ENCODE data around the gene ZNF219. TPM values are rescaled to one million over a fixed set of nuclear protein-coding genes. Genes with fewer than 3 reads are reported as not detected.

Gene ZNF219
- total and polyA plus RNA-seq, 2 of the 13 experiments (the other 11 are each of a cell fraction or from before 2014, with no cell fraction given) = 34.5 to 36.6 TPM

DNA sequence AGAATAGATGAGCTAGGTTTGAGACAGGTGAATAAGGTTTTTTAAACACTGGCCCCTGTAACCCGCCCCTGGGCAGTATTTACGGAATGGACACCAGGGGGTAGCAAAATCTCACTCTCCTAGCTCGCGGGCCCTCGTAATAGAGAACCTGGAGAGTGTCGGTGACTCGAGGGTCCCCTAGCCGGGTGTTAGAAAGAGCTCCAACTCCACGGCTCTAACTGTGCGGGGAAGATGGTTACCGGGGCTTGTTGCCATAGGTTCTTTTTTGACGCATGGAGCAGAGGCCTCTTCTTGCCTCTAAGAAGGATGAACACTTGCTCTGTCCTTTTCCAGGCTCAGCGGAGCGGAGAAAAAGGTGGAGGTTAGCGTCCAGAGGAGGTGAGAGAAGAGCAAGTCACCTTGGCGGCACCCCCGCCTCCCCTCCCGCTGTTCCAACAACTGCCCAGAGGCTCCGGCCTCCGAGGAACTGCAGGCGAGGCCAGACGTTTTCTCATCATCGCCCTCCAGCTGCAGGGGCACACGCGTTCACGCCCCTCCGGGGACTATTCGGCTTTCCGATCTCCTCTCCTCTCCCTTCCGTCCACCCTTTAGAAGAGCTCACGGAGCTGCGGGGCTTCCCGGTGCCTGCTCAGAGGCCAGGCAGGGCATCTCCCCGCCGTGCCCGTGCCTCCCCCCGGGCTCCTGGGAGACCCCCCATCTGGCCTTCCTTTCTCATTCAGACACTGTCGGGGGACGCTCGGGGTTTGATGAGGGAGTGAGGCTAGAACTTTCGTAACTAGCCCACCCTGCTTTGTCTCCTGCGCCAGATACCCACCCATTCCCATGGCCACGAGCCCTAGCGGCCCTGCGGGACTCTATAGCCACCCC lies 29.7 kb downstream of the ZNF219 start (continued):
- TF ChIP-seq, protein P1, sequence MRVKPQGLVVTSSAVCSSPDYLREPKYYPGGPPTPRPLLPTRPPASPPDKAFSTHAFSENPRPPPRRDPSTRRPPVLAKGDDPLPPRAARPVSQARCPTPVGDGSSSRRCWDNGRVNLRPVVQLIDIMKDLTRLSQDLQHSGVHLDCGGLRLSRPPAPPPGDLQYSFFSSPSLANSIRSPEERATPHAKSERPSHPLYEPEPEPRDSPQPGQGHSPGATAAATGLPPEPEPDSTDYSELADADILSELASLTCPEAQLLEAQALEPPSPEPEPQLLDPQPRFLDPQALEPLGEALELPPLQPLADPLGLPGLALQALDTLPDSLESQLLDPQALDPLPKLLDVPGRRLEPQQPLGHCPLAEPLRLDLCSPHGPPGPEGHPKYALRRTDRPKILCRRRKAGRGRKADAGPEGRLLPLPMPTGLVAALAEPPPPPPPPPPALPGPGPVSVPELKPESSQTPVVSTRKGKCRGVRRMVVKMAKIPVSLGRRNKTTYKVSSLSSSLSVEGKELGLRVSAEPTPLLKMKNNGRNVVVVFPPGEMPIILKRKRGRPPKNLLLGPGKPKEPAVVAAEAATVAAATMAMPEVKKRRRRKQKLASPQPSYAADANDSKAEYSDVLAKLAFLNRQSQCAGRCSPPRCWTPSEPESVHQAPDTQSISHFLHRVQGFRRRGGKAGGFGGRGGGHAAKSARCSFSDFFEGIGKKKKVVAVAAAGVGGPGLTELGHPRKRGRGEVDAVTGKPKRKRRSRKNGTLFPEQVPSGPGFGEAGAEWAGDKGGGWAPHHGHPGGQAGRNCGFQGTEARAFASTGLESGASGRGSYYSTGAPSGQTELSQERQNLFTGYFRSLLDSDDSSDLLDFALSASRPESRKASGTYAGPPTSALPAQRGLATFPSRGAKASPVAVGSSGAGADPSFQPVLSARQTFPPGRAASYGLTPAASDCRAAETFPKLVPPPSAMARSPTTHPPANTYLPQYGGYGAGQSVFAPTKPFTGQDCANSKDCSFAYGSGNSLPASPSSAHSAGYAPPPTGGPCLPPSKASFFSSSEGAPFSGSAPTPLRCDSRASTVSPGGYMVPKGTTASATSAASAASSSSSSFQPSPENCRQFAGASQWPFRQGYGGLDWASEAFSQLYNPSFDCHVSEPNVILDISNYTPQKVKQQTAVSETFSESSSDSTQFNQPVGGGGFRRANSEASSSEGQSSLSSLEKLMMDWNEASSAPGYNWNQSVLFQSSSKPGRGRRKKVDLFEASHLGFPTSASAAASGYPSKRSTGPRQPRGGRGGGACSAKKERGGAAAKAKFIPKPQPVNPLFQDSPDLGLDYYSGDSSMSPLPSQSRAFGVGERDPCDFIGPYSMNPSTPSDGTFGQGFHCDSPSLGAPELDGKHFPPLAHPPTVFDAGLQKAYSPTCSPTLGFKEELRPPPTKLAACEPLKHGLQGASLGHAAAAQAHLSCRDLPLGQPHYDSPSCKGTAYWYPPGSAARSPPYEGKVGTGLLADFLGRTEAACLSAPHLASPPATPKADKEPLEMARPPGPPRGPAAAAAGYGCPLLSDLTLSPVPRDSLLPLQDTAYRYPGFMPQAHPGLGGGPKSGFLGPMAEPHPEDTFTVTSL (CRISPR knock-in tag; IDR thresholded peaks at IDR 0.05; ENCODE audit: borderline replicate concordance) = no peak
- TF ChIP-seq, protein P2, sequence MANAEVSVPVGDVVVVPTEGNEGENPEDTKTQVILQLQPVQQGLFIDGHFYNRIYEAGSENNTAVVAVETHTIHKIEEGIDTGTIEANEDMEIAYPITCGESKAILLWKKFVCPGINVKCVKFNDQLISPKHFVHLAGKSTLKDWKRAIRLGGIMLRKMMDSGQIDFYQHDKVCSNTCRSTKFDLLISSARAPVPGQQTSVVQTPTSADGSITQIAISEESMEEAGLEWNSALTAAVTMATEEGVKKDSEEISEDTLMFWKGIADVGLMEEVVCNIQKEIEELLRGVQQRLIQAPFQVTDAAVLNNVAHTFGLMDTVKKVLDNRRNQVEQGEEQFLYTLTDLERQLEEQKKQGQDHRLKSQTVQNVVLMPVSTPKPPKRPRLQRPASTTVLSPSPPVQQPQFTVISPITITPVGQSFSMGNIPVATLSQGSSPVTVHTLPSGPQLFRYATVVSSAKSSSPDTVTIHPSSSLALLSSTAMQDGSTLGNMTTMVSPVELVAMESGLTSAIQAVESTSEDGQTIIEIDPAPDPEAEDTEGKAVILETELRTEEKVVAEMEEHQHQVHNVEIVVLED (CRISPR knock-in tag; IDR thresholded peaks at IDR 0.05; ENCODE audit: borderline replicate concordance) = peak; percentile 47; the same call in 1 of the 2 replicates
- no peak for TF ChIP-seq SRSF1 (optimal IDR thresholded peaks at IDR 0.05; ENCODE audit: low read depth, low read length)
- TF ChIP-seq ZNF382 (CRISPR knock-in tag; IDR thresholded peaks at IDR 0.05; ENCODE audit: borderline replicate concordance) = no peak
- peak; percentile 94 for TF ChIP-seq SMC3 (IDR thresholded peaks at IDR 0.05; ENCODE audit: low read length)
- TF ChIP-seq, protein P3, sequence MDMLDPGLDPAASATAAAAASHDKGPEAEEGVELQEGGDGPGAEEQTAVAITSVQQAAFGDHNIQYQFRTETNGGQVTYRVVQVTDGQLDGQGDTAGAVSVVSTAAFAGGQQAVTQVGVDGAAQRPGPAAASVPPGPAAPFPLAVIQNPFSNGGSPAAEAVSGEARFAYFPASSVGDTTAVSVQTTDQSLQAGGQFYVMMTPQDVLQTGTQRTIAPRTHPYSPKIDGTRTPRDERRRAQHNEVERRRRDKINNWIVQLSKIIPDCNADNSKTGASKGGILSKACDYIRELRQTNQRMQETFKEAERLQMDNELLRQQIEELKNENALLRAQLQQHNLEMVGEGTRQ (IDR thresholded peaks at IDR 0.05; ENCODE audit: low read depth, low read length) = no peak
- TF ChIP-seq, protein P3 (CRISPR knock-in tag; IDR thresholded peaks at IDR 0.05; ENCODE audit: borderline replicate concordance) = no peak
- TF ChIP-seq ZSCAN20 (CRISPR knock-in tag; IDR thresholded peaks at IDR 0.05; ENCODE audit: borderline replicate concordance) = no peak
- no peak for TF ChIP-seq ZSCAN21 (CRISPR knock-in tag; IDR thresholded peaks at IDR 0.05; ENCODE audit: borderline replicate concordance)
- peak; percentile 50 for TF ChIP-seq PHF8 (CRISPR knock-in tag; IDR thresholded peaks at IDR 0.05)
- TF ChIP-seq PAF1 (CRISPR knock-in tag; IDR thresholded peaks at IDR 0.05) = no peak
- no peak for TF ChIP-seq CBFB (CRISPR knock-in tag; IDR thresholded peaks at IDR 0.05)
- no peak for TF ChIP-seq MIER3 (CRISPR knock-in tag; IDR thresholded peaks at IDR 0.05; ENCODE audit: borderline replicate concordance)
- TF ChIP-seq, protein P4, sequence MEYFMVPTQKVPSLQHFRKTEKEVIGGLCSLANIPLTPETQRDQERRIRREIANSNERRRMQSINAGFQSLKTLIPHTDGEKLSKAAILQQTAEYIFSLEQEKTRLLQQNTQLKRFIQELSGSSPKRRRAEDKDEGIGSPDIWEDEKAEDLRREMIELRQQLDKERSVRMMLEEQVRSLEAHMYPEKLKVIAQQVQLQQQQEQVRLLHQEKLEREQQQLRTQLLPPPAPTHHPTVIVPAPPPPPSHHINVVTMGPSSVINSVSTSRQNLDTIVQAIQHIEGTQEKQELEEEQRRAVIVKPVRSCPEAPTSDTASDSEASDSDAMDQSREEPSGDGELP (IDR thresholded peaks at IDR 0.05; ENCODE audit: borderline replicate concordance, low read depth) = no peak
- no peak; the same call in 1 of the 2 replicates for TF ChIP-seq TBX3 (IDR thresholded peaks at IDR 0.05; ENCODE audit: borderline replicate concordance)
- TF ChIP-seq MXD4 (CRISPR knock-in tag; IDR thresholded peaks at IDR 0.05) = no peak; the same call in 1 of the 2 replicates
- no peak for TF ChIP-seq TOPORS (CRISPR knock-in tag; IDR thresholded peaks at IDR 0.05)
- peak; percentile 62 for TF ChIP-seq ZMYM2 (CRISPR knock-in tag; IDR thresholded peaks at IDR 0.05)
- TF ChIP-seq ZNF816 (CRISPR knock-in tag; IDR thresholded peaks at IDR 0.05; ENCODE audit: borderline replicate concordance) = no peak

Measured in HepG2 (cell line).